Measurements from ENCODE around the gene SHCBP1L. TPM values are rescaled to one million over a fixed set of nuclear protein-coding genes. Genes with fewer than 3 reads are reported as not detected.

The SHCBP1L gene
- total RNA-seq, 2 experiments from 2014 or later = 1.5 TPM; not detected in 1

DNA sequence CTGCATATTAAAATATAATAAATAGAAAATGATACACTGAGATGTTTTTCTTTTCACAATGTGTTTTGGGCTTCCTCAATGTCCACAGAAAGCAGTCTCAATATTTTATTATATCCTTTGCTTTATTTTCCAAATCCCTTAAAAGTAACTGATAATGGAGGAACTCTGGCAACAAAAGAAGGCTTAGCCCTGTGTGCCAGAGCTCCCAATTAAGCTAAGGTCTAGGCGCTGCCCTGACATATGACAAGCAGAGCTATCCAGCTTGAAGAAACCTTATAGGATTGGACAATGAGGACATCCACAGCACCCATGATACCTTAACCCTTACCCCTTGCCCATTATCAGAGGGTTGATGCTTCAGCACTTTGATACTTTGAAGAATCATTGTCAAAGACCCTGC lies 12.9 kb upstream of the SHCBP1L start:
- no peak for DNase-seq (ENCODE audit: low spot score)
- POLR2A ChIA-PET = interaction anchor here (1.5 kb wide), 2 partner anchors 10 to 21 kb away, joined by 4 to 5 read pairs; no protein-coding TSS in a partner anchor
- Histone ChIP-seq H3K36me3 (ENCODE audit: insufficient read depth, low read length) (no peaks in the 10 kb centered on the region), H3K79me2 (ENCODE audit: insufficient read depth, low read depth, low read length) (no peaks in the 10 kb centered on the region), H3K9me3 (ENCODE audit: low read length) (no peaks in the 10 kb centered on the region), H3K4me2 (ENCODE audit: low read length) (no peak overlapping the region), H3K4me1 (ENCODE audit: insufficient read depth, low read length, poor library complexity, severe bottlenecking) (peaks cover 5% of the 10 kb centered on the region), H3K27ac (ENCODE audit: low read depth, low read length, poor library complexity, severe bottlenecking) (no peak overlapping the region), H4K20me1 (ENCODE audit: insufficient read depth, low read length) (no peaks in the 10 kb centered on the region), H3K9me2 (ENCODE audit: insufficient read depth, low read length) (no peaks in the 10 kb centered on the region), H3K4me3 (ENCODE audit: low read depth, low read length, poor library complexity, severe bottlenecking) (no peak overlapping the region), H2AFZ (ENCODE audit: low read length) (no peak overlapping the region)
- CTCF ChIA-PET (ENCODE audit: unreplicated experiment) = no interaction called here
- BruUV-seq (replicated peaks) = no TSS peak
- intact Hi-C loops (cut with micrococcal nuclease; ENCODE audit: unreplicated experiment) = no loop called here
- TF ChIP-seq, protein P1, sequence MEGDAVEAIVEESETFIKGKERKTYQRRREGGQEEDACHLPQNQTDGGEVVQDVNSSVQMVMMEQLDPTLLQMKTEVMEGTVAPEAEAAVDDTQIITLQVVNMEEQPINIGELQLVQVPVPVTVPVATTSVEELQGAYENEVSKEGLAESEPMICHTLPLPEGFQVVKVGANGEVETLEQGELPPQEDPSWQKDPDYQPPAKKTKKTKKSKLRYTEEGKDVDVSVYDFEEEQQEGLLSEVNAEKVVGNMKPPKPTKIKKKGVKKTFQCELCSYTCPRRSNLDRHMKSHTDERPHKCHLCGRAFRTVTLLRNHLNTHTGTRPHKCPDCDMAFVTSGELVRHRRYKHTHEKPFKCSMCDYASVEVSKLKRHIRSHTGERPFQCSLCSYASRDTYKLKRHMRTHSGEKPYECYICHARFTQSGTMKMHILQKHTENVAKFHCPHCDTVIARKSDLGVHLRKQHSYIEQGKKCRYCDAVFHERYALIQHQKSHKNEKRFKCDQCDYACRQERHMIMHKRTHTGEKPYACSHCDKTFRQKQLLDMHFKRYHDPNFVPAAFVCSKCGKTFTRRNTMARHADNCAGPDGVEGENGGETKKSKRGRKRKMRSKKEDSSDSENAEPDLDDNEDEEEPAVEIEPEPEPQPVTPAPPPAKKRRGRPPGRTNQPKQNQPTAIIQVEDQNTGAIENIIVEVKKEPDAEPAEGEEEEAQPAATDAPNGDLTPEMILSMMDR (conservative IDR thresholded peaks at IDR 0.05; ENCODE audit: low read length) = no peak
- no peak for TF ChIP-seq EZH2phosphoT487 (IDR thresholded peaks at IDR 0.05; ENCODE audit: borderline replicate concordance, low read depth, low read length)

DNA sequence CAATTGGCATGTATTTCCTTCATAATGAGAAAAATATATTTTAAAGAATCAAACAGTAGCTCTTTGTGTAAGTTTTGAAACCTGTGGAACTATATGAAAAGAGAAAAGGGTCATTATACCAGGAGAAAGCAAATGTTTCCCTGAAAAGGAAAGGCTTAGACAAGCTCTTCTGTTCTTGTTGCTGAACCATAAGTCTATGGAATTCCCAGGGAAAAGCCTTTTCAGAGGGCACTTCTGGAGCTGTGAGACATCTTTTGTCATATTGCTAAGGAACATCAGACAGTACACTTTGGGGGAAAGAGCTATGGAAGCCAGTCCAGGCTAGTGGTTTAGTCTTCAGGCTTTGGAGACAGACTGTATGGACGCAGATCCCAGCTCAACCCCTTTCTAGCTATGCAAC lies 12.1 kb upstream of the SHCBP1L start:
- TF ChIP-seq, protein P1 (conservative IDR thresholded peaks at IDR 0.05; ENCODE audit: low read length) = no peak
- TF ChIP-seq EZH2phosphoT487 (IDR thresholded peaks at IDR 0.05; ENCODE audit: borderline replicate concordance, low read depth, low read length) = no peak
- Histone ChIP-seq H3K4me3 (ENCODE audit: low read depth, low read length, poor library complexity, severe bottlenecking) (no peak overlapping the region), H3K4me1 (ENCODE audit: insufficient read depth, low read length, poor library complexity, severe bottlenecking) (peaks cover 5% of the 10 kb centered on the region), H2AFZ (ENCODE audit: low read length) (no peak overlapping the region), H3K9me2 (ENCODE audit: insufficient read depth, low read length) (no peaks in the 10 kb centered on the region), H3K9me3 (ENCODE audit: low read length) (no peaks in the 10 kb centered on the region), H3K27ac (ENCODE audit: low read depth, low read length, poor library complexity, severe bottlenecking) (no peak overlapping the region), H3K36me3 (ENCODE audit: insufficient read depth, low read length) (no peaks in the 10 kb centered on the region), H3K79me2 (ENCODE audit: insufficient read depth, low read depth, low read length) (no peaks in the 10 kb centered on the region), H4K20me1 (ENCODE audit: insufficient read depth, low read length) (no peaks in the 10 kb centered on the region), H3K4me2 (ENCODE audit: low read length) (no peak overlapping the region)
- BruUV-seq (replicated peaks) = no TSS peak
- DNase-seq (ENCODE audit: low spot score) = no peak
- intact Hi-C loops (cut with micrococcal nuclease; ENCODE audit: unreplicated experiment) = no loop called here
- POLR2A ChIA-PET = interaction anchor here (1.2 to 1.5 kb wide), 4 partner anchors 11 to 57 kb away, joined by 3 to 5 read pairs (median 4); no protein-coding TSS in a partner anchor
- CTCF ChIA-PET (ENCODE audit: unreplicated experiment) = no interaction called here

DNA sequence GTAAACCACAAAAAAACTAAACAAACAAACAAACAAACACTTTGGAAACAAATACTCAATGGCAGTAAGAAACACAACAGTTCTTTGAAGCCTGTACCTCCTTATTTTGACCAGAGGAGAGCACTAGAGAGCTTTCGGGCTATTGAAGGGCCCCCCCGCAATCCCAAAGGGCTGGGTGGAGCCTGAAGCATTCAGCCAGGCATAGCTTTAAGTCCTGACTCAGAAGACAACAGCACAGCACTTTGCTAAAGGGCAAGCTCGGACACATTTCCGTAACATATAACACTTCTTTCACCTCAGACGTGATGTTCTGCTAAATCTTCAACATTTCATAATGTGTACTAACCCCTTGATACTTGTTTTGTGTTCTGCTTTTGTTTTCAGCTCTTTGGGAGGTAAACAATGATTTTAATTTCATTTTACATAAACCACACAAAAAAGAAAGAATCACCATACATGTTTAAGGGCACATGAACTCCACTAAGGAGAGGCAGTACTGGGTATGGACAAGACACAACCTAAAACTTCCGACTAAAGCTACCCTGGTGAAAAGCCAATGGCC lies 9.7 kb upstream of the SHCBP1L start:
- DNase-seq (ENCODE audit: low spot score) = peak; percentile 81
- H3K79me2 ChIP-seq (ENCODE audit: insufficient read depth, low read depth, low read length) = no peaks in the 10 kb centered on the region
- ChIA-PET POLR2A (interaction anchor here (0.5 to 1.7 kb wide), 7 partner anchors 11 to 703 kb away, joined by 3 to 5 read pairs (median 4); no protein-coding TSS in a partner anchor), CTCF (ENCODE audit: unreplicated experiment) (interaction anchor here (0.6 to 1.1 kb wide), 6 partner anchors 78 to 270 kb away, joined by 3 to 7 read pairs (median 4); no protein-coding TSS in a partner anchor)
- H3K36me3 ChIP-seq (ENCODE audit: insufficient read depth, low read length) = no peaks in the 10 kb centered on the region
- intact Hi-C loops (cut with micrococcal nuclease; ENCODE audit: unreplicated experiment) = loop anchor here (1.0 to 5.0 kb wide), 6 partner anchors 62 to 660 kb away; no protein-coding TSS in a partner anchor
- H3K4me2 ChIP-seq (ENCODE audit: low read length) = peak overlapping the region; percentile 48
- BruUV-seq (replicated peaks) = no TSS peak
- H3K4me3 ChIP-seq (ENCODE audit: low read depth, low read length, poor library complexity, severe bottlenecking) = no peak overlapping the region
- H2AFZ ChIP-seq (ENCODE audit: low read length) = no peak overlapping the region
- H3K9me2 ChIP-seq (ENCODE audit: insufficient read depth, low read length) = no peaks in the 10 kb centered on the region
- no peaks in the 10 kb centered on the region for H3K9me3 ChIP-seq (ENCODE audit: low read length)
- TF ChIP-seq EZH2phosphoT487 (IDR thresholded peaks at IDR 0.05; ENCODE audit: borderline replicate concordance, low read depth, low read length) = no peak
- TF ChIP-seq, protein P1 (conservative IDR thresholded peaks at IDR 0.05; ENCODE audit: low read length) = peak; percentile 99
- H4K20me1 ChIP-seq (ENCODE audit: insufficient read depth, low read length) = no peaks in the 10 kb centered on the region
- no peak overlapping the region for H3K27ac ChIP-seq (ENCODE audit: low read depth, low read length, poor library complexity, severe bottlenecking)
- H3K4me1 ChIP-seq (ENCODE audit: insufficient read depth, low read length, poor library complexity, severe bottlenecking) = peaks cover 5% of the 10 kb centered on the region
